OCI-LY1 (cell line): ENCODE data around the gene CDC14B.

ENCODE experiments used
- H2AFZ ChIP-seq: fragments of 200-600 bp; sonication (generic), shearing (Covaris generic); 2 replicates; pipeline ENCODE4 v1.6.0; 2014; ENCODE audit warnings: antibody characterized with exemption, mild to moderate bottlenecking, low read length
- H3F3A ChIP-seq: fragments of 200-600 bp; sonication (generic), shearing (Covaris generic); 2 replicates; pipeline ENCODE4 v1.6.0; 2014; ENCODE audit warnings: mild to moderate bottlenecking, antibody characterized with exemption, low read length, moderate library complexity; ENCODE audit not compliant: insufficient read depth
- H3K27ac ChIP-seq: fragments of 200-600 bp; sonication (generic); 2 replicates; pipeline ENCODE4 v1.5.1; 2014; ENCODE audit warnings: low read length, mixed run types, mild to moderate bottlenecking, low read depth; ENCODE audit not compliant: poor library complexity, severe bottlenecking
- H3K27me3 ChIP-seq: fragments of 200-600 bp; sonication (generic); 2 replicates; pipeline ENCODE4 v1.6.0; 2014; ENCODE audit warnings: antibody characterized with exemption, mild to moderate bottlenecking, low read length, moderate library complexity; ENCODE audit not compliant: insufficient read depth
- H3K36me3 ChIP-seq: fragments of 200-600 bp; sonication (generic); 2 replicates; pipeline ENCODE4 v1.6.1; 2014; ENCODE audit warnings: mild to moderate bottlenecking, antibody characterized with exemption, low read length, moderate library complexity, mixed read lengths; ENCODE audit not compliant: insufficient read depth
- H3K4me1 ChIP-seq: fragments of 200-600 bp; sonication (generic); 2 replicates; pipeline ENCODE4 v1.5.1; 2014; ENCODE audit warnings: mild to moderate bottlenecking, low read length, moderate library complexity; ENCODE audit not compliant: insufficient read depth, severe bottlenecking
- H3K4me2 ChIP-seq: fragments of 200-600 bp; sonication (generic), shearing (Covaris generic); 2 replicates; pipeline ENCODE4 v1.6.1; 2014; ENCODE audit warnings: low read length
- H3K4me3 ChIP-seq: fragments of 200-600 bp; sonication (generic); 2 replicates; pipeline ENCODE4 v1.5.1; 2014; ENCODE audit warnings: low read length, low read depth, mild to moderate bottlenecking, mixed read lengths; ENCODE audit not compliant: poor library complexity, severe bottlenecking
- H3K79me2 ChIP-seq: fragments of 200-600 bp; shearing (Covaris generic); 2 replicates; pipeline ENCODE4 v1.6.1; 2016; ENCODE audit warnings: mixed run types, low read length, mixed read lengths; ENCODE audit not compliant: insufficient read depth
- H3K9ac ChIP-seq: fragments of 200-600 bp; sonication (generic), shearing (Covaris generic); 2 replicates; pipeline ENCODE4 v1.6.1; 2014; ENCODE audit warnings: mild to moderate bottlenecking, low read length, mixed read lengths
- H3K9me2 ChIP-seq: fragments of 200-600 bp; sonication (generic), shearing (Covaris generic); 2 replicates; pipeline ENCODE4 v1.6.1; 2014; ENCODE audit warnings: low read depth, mild to moderate bottlenecking, low read length, mixed read lengths
- H3K9me3 ChIP-seq: fragments of 200-600 bp; shearing (Covaris generic); 2 replicates; pipeline ENCODE4 v1.6.1; 2014; ENCODE audit warnings: low read length, mixed read lengths
- H4K20me1 ChIP-seq: fragments of 200-600 bp; sonication (generic), shearing (Covaris generic); 2 replicates; pipeline ENCODE4 v1.6.0; 2016; ENCODE audit warnings: mild to moderate bottlenecking, low read length; ENCODE audit not compliant: insufficient read depth
- CTCF ChIP-seq: fragments of 200-600 bp; sonication (generic), shearing (Covaris generic); IDR thresholded peaks from 2 replicates; pipeline ENCODE4 v1.5.1; 2017; ENCODE audit warnings: mild to moderate bottlenecking, antibody characterized with exemption, low read length, moderate library complexity, mixed read lengths
- EZH2 ChIP-seq: fragments of 200-600 bp; sonication (generic), shearing (Covaris generic); IDR thresholded peaks from 2 replicates; pipeline ENCODE4 v1.8.0; 2017; ENCODE audit warnings: borderline replicate concordance, mixed run types, mild to moderate bottlenecking, antibody characterized with exemption, low read length, moderate library complexity, mixed read lengths

The CDC14B gene

GRCh38 chr9:96491079-96491879 lies 128.4 kb downstream of the CDC14B start:
- no peaks in the 10 kb centered on the region for H3K27me3 ChIP-seq
- H3K9ac ChIP-seq: no peak overlapping the region
- H3F3A ChIP-seq: no peaks in the 10 kb centered on the region
- H3K4me3 ChIP-seq: no peak overlapping the region
- no peaks in the 10 kb centered on the region for H3K79me2 ChIP-seq
- H3K36me3 ChIP-seq: peaks cover 5% of the 10 kb centered on the region; the same call in 1 of the 2 replicates
- no peak overlapping the region for H3K27ac ChIP-seq
- no peak overlapping the region for H3K4me2 ChIP-seq
- H4K20me1 ChIP-seq: no peaks in the 10 kb centered on the region
- no peaks in the 10 kb centered on the region for H3K9me3 ChIP-seq
- TF ChIP-seq CTCF (no peak), EZH2 (no peak)
- H3K4me1 ChIP-seq: no peaks in the 10 kb centered on the region
- no peak overlapping the region for H2AFZ ChIP-seq
- no peaks in the 10 kb centered on the region for H3K9me2 ChIP-seq

- Histone ChIP-seq H3K4me2 (no peak overlapping the region), H3F3A (no peaks in the 10 kb centered on the region), H2AFZ (no peak overlapping the region), H3K9me2 (no peaks in the 10 kb centered on the region), H3K9ac (no peak overlapping the region), H3K9me3 (no peaks in the 10 kb centered on the region), H3K27me3 (no peaks in the 10 kb centered on the region), H3K27ac (no peak overlapping the region), H3K79me2 (no peaks in the 10 kb centered on the region), H4K20me1 (no peaks in the 10 kb centered on the region), H3K36me3 (peaks cover 5% of the 10 kb centered on the region; the same call in 1 of the 2 replicates), H3K4me3 (no peak overlapping the region), H3K4me1 (no peaks in the 10 kb centered on the region)
- TF ChIP-seq EZH2 (no peak), CTCF (no peak)
These were observed 129.0 kb downstream of the CDC14B start for GRCh38 chr9:96490534-96491078.

- TF ChIP-seq CTCF (no peak), EZH2 (no peak)
- Histone ChIP-seq H2AFZ (no peak overlapping the region), H3K27me3 (no peaks in the 10 kb centered on the region), H3K9ac (no peak overlapping the region), H3K4me2 (no peak overlapping the region), H3F3A (no peaks in the 10 kb centered on the region), H3K36me3 (peaks cover 5% of the 10 kb centered on the region; the same call in 1 of the 2 replicates), H3K4me3 (no peak overlapping the region), H3K9me3 (no peaks in the 10 kb centered on the region), H3K9me2 (no peaks in the 10 kb centered on the region), H4K20me1 (no peaks in the 10 kb centered on the region), H3K79me2 (no peaks in the 10 kb centered on the region), H3K4me1 (peaks cover 5% of the 10 kb centered on the region), H3K27ac (no peak overlapping the region)
These were observed 130.1 kb downstream of the CDC14B start for GRCh38 chr9:96489482-96489979.
